IgD-negative memory B cell (primary cell): ENCODE results near the gene SLC25A52. TPM values are rescaled to one million over a fixed set of nuclear protein-coding genes. Genes with fewer than 3 reads are reported as not detected.

Experiments
- H3K27ac Mint-ChIP-seq, 3 donors: one replicate each; pipeline ENCODE4 v1.8.0; 2020 to 2022; ENCODE audit warnings: mild to moderate bottlenecking in 3 of 3, mixed read lengths in 3 of 3, moderate library complexity in 1 of 3
- H3K27me3 Mint-ChIP-seq: one replicate; pipeline ENCODE4 v1.8.0; 2021; ENCODE audit warnings: mixed read lengths
- H3K36me3 Mint-ChIP-seq: one replicate; pipeline ENCODE4 v1.8.0; 2020; ENCODE audit warnings: mild to moderate bottlenecking, mixed read lengths
- H3K4me1 Mint-ChIP-seq, 3 donors: one replicate each; pipeline ENCODE4 v1.8.0; 2020 to 2022; ENCODE audit warnings: mixed read lengths in 3 of 3, mild to moderate bottlenecking in 1 of 3
- H3K4me3 Mint-ChIP-seq, 4 donors: one replicate each; pipeline ENCODE4 v1.8.0; 2020 to 2022; ENCODE audit warnings: mild to moderate bottlenecking in 4 of 4, mixed read lengths in 4 of 4, moderate library complexity in 3 of 4
- H3K9me3 Mint-ChIP-seq, 3 donors: one replicate each; pipeline ENCODE4 v1.8.0; 2020 to 2021; ENCODE audit warnings: mixed read lengths in 3 of 3, mild to moderate bottlenecking in 1 of 3
- polyA plus RNA-seq: library from polyadenylated mRNA; unstranded; fragments of 300-500 nt; fragmentation: Illumina TruSeq; gene quantifications from one replicate; pipeline ENCODE4 v1.2.3, GENCODE V29; 2021

Gene SLC25A52
- polyA plus RNA-seq, 1 donor from 2014 or later: not detected

GRCh38 chr18:31723990-31724711 lies 36.5 kb downstream of the SLC25A52 start:
- peaks cover 0 to 3% (median 1%) of the 10 kb centered on the region in 3 donors for H3K4me1 Mint-ChIP-seq
- H3K27me3 Mint-ChIP-seq: peaks cover 19% of the 10 kb centered on the region
- peak overlapping the region in 3 of 4 donors; percentile 34 to 83 (median 51) for H3K4me3 Mint-ChIP-seq
- no peak overlapping the region for H3K27ac Mint-ChIP-seq
- peaks cover 4% of the 10 kb centered on the region for H3K36me3 Mint-ChIP-seq
- H3K9me3 Mint-ChIP-seq: peaks cover under 1 to 10% (median 4%) of the 10 kb centered on the region in 3 donors

GRCh38 chr18:31723639-31723989 lies 37.1 kb downstream of the SLC25A52 start:
- peaks cover 0 to 10% (median 4%) of the 10 kb centered on the region in 3 donors for H3K9me3 Mint-ChIP-seq
- H3K36me3 Mint-ChIP-seq: peaks cover 8% of the 10 kb centered on the region
- H3K27ac Mint-ChIP-seq: no peak overlapping the region
- H3K27me3 Mint-ChIP-seq: peaks cover 19% of the 10 kb centered on the region
- H3K4me1 Mint-ChIP-seq: peaks cover 0 to 3% (median 1%) of the 10 kb centered on the region in 3 donors
- H3K4me3 Mint-ChIP-seq: no peak overlapping the region

- no peak overlapping the region for H3K4me3 Mint-ChIP-seq
- peaks cover 0 to 10% (median 4%) of the 10 kb centered on the region in 3 donors for H3K9me3 Mint-ChIP-seq
- no peak overlapping the region for H3K27ac Mint-ChIP-seq
- peaks cover 0 to 3% (median 0%) of the 10 kb centered on the region in 3 donors for H3K4me1 Mint-ChIP-seq
- peaks cover 19% of the 10 kb centered on the region for H3K27me3 Mint-ChIP-seq
- peaks cover 8% of the 10 kb centered on the region for H3K36me3 Mint-ChIP-seq
Measured at GRCh38 chr18:31722369-31722957, 38.2 kb downstream of the SLC25A52 start.

- H3K36me3 Mint-ChIP-seq: peaks cover 8% of the 10 kb centered on the region
- H3K9me3 Mint-ChIP-seq: peaks cover 0 to 10% (median 4%) of the 10 kb centered on the region in 3 donors
- no peak overlapping the region for H3K4me3 Mint-ChIP-seq
- no peak overlapping the region for H3K27ac Mint-ChIP-seq
- peaks cover 19% of the 10 kb centered on the region for H3K27me3 Mint-ChIP-seq
- peaks cover 0 to 3% (median 0%) of the 10 kb centered on the region in 3 donors for H3K4me1 Mint-ChIP-seq
Measured at GRCh38 chr18:31721601-31722000, 39.1 kb downstream of the SLC25A52 start.

- Mint-ChIP-seq H3K4me3 (no peak overlapping the region), H3K36me3 (peaks cover 8% of the 10 kb centered on the region)
Measured at GRCh38 chr18:31720867-31721266, 39.8 kb downstream of the SLC25A52 start.

GRCh38 chr18:31719363-31720006 lies 41.2 kb downstream of the SLC25A52 start:
- peaks cover 8% of the 10 kb centered on the region for H3K36me3 Mint-ChIP-seq
- H3K4me1 Mint-ChIP-seq: peaks cover 0 to 3% (median 0%) of the 10 kb centered on the region in 3 donors
- H3K27me3 Mint-ChIP-seq: peaks cover 11% of the 10 kb centered on the region
- H3K9me3 Mint-ChIP-seq: peaks cover 0 to 10% (median 4%) of the 10 kb centered on the region in 3 donors
- H3K4me3 Mint-ChIP-seq: no peak overlapping the region
- no peak overlapping the region for H3K27ac Mint-ChIP-seq

More at GRCh38 chr18:31720867-31721266, 39.8 kb downstream of the SLC25A52 start:
- H3K27me3 Mint-ChIP-seq: peaks cover 15% of the 10 kb centered on the region
- H3K4me1 Mint-ChIP-seq: peaks cover 0 to 3% (median 0%) of the 10 kb centered on the region in 3 donors
- peaks cover 0 to 10% (median 4%) of the 10 kb centered on the region in 3 donors for H3K9me3 Mint-ChIP-seq
- no peak overlapping the region for H3K27ac Mint-ChIP-seq

GRCh38 chr18:31718386-31718785 lies 42.3 kb downstream of the SLC25A52 start:
- H3K9me3 Mint-ChIP-seq: peaks cover 0 to 10% (median 4%) of the 10 kb centered on the region in 3 donors
- no peak overlapping the region for H3K27ac Mint-ChIP-seq
- H3K4me1 Mint-ChIP-seq: no peaks in the 10 kb centered on the region
- H3K27me3 Mint-ChIP-seq: peaks cover 2% of the 10 kb centered on the region
- no peak overlapping the region for H3K4me3 Mint-ChIP-seq
- H3K36me3 Mint-ChIP-seq: peaks cover 8% of the 10 kb centered on the region

GRCh38 chr18:31716362-31716761 lies 44.3 kb downstream of the SLC25A52 start:
- Mint-ChIP-seq H3K4me3 (no peak overlapping the region), H3K4me1 (no peaks in the 10 kb centered on the region), H3K9me3 (peaks cover 0 to 10% (median 4%) of the 10 kb centered on the region in 3 donors), H3K36me3 (peaks cover 8% of the 10 kb centered on the region), H3K27me3 (no peaks in the 10 kb centered on the region), H3K27ac (no peak overlapping the region)

- peaks cover 0 to 3% (median 0%) of the 10 kb centered on the region in 3 donors for H3K9me3 Mint-ChIP-seq
- H3K4me1 Mint-ChIP-seq: peaks cover 0 to 2% (median 0%) of the 10 kb centered on the region in 3 donors
- no peaks in the 10 kb centered on the region for H3K36me3 Mint-ChIP-seq
- no peak overlapping the region for H3K4me3 Mint-ChIP-seq
- no peak overlapping the region for H3K27ac Mint-ChIP-seq
- H3K27me3 Mint-ChIP-seq: no peaks in the 10 kb centered on the region
Measured at GRCh38 chr18:31711365-31712172, 49.1 kb downstream of the SLC25A52 start.

GRCh38 chr18:31710826-31711225 lies 49.9 kb downstream of the SLC25A52 start:
- no peaks in the 10 kb centered on the region for H3K27me3 Mint-ChIP-seq
- H3K4me3 Mint-ChIP-seq: no peak overlapping the region
- H3K4me1 Mint-ChIP-seq: peaks cover 0 to 2% (median 0%) of the 10 kb centered on the region in 3 donors
- no peak overlapping the region for H3K27ac Mint-ChIP-seq
- peaks cover 0 to 3% (median 0%) of the 10 kb centered on the region in 3 donors for H3K9me3 Mint-ChIP-seq
- no peaks in the 10 kb centered on the region for H3K36me3 Mint-ChIP-seq

Other genes starting within 250 kb of the SLC25A52 start
- not detected for gene TTR, start 169.0 kb downstream of the SLC25A52 start, polyA plus RNA-seq
- not detected for gene B4GALT6, start 76.3 kb downstream of the SLC25A52 start, polyA plus RNA-seq
- 18.5 TPM for gene TRAPPC8, start 182.2 kb upstream of the SLC25A52 start, polyA plus RNA-seq